Measurements from ENCODE around the gene SVOPL. TPM values are rescaled to one million over a fixed set of nuclear protein-coding genes. Genes with fewer than 3 reads are reported as not detected.
"Not testable (repeated sequence)": the region's sequence is repeated elsewhere in the genome, so short reads cannot be mapped to it uniquely, and the experiment has no call there.

Gene SVOPL
- total RNA-seq, 2 donors from 2014 or later: 0.58 to 0.62 TPM

DNA sequence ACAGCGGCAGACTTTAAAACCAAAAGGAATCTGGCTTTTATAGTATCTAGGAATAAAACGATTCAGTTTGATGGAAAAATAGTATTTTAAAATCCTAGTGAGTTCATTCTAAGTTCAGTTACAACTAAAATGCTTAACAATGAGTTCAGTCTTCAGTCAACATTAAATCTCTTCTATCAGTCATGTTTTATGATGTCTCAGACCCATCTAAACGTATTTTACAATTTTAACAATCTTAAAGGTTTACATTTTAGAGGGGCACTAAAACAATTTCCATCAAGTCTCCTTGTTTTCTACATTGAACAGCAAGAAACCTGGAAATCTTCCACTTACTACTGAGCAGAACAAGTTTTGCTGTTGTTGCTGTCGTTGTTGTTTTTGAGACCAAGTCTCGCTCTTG, 10.0 kb downstream of the SVOPL start:
- TF ChIP-seq, protein P1, sequence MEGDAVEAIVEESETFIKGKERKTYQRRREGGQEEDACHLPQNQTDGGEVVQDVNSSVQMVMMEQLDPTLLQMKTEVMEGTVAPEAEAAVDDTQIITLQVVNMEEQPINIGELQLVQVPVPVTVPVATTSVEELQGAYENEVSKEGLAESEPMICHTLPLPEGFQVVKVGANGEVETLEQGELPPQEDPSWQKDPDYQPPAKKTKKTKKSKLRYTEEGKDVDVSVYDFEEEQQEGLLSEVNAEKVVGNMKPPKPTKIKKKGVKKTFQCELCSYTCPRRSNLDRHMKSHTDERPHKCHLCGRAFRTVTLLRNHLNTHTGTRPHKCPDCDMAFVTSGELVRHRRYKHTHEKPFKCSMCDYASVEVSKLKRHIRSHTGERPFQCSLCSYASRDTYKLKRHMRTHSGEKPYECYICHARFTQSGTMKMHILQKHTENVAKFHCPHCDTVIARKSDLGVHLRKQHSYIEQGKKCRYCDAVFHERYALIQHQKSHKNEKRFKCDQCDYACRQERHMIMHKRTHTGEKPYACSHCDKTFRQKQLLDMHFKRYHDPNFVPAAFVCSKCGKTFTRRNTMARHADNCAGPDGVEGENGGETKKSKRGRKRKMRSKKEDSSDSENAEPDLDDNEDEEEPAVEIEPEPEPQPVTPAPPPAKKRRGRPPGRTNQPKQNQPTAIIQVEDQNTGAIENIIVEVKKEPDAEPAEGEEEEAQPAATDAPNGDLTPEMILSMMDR (IDR thresholded peaks at IDR 0.05): no peak
- H3K9ac ChIP-seq (ENCODE audit: low read depth in 2 of 2, low read length in 2 of 2): no peak overlapping the region
- no peaks in the 10 kb centered on the region for H3K9me3 ChIP-seq
- H3K27ac ChIP-seq: no peak overlapping the region
- H3K36me3 ChIP-seq: no peaks in the 10 kb centered on the region
- no peaks in the 10 kb centered on the region for H3K4me1 ChIP-seq
- DNase-seq: no peak
- H3K27me3 ChIP-seq: no peaks in the 10 kb centered on the region
- H3K4me3 ChIP-seq: no peak overlapping the region
- intact Hi-C loops (cut with DNase I): no loop called here

DNA sequence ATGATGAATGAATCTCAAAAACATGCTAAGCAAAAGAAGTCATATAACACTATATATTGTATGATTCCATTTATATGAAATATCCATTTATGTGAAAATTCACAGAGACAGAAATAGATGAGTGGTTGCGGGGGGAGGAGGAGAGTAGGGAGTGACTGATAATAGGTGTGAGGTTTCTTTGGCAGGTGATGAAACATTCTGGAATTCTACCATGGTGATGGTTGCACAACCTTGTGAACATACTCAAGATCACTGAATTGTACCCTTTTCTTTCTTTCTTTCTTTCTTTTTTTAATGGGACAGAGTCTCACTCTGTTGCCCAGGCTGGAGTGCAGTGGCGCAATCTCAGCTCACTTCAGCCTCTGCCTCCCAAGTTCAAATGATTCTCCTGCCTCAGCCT, 10.7 kb downstream of the SVOPL start:
- H3K27me3 ChIP-seq: no peaks in the 10 kb centered on the region
- intact Hi-C loops (cut with DNase I): no loop called here
- no peak overlapping the region for H3K4me3 ChIP-seq
- H3K9ac ChIP-seq (ENCODE audit: low read depth in 2 of 2, low read length in 2 of 2): no peak overlapping the region
- no peak overlapping the region for H3K27ac ChIP-seq
- H3K9me3 ChIP-seq: no peaks in the 10 kb centered on the region
- DNase-seq: no peak
- H3K36me3 ChIP-seq: no peaks in the 10 kb centered on the region
- TF ChIP-seq, protein P1 (IDR thresholded peaks at IDR 0.05): no peak
- H3K4me1 ChIP-seq: no peaks in the 10 kb centered on the region

DNA sequence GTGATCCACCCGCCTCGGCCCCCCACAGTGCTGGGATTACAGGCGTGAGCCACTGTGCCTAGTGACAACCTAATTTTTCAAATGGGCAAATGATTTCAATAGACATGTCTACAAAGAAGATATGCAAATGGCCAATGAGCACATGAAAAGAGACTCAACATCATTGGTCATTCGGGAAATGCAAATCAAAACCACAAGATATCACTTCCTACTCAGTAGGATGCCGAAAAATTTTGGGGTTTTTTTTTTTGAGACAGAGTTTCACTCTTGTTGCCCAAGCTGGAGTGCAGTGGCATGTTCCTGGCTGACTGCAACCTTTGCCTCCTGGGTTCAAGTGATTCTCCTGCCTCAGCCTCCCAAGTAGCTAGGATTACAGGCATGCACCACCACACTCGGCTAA, 13.1 kb downstream of the SVOPL start:
- DNase-seq; H3K9ac ChIP-seq (ENCODE audit: low read depth in 2 of 2, low read length in 2 of 2); H3K27ac ChIP-seq; H3K36me3 ChIP-seq; intact Hi-C loops (cut with DNase I); H3K4me1 ChIP-seq; H3K4me3 ChIP-seq; H3K9me3 ChIP-seq; H3K27me3 ChIP-seq: not testable (repeated sequence)

DNA sequence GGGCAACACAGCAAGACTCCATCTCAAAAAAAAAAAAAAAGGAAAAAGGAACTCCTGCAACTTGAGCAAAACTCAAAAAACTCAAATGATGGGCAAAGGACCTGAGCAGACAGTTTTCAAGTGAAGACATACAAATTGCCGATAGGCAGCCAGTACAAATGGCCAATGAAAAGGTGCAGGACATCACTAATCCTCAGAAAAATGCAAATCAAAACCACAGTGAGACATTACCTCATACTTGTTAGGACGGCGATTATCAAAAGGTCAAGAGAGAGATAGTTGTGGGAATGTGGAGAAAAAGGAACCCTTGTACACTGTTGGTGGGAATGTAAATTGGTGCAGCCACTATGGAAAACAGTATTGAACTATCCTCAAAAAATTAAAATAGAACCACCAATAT, 16.8 kb downstream of the SVOPL start:
- TF ChIP-seq, protein P1 (IDR thresholded peaks at IDR 0.05): no peak
- Histone ChIP-seq H3K27ac (no peak overlapping the region), H3K4me3 (no peak overlapping the region), H3K9ac (ENCODE audit: low read depth in 2 of 2, low read length in 2 of 2) (no peak overlapping the region), H3K27me3 (no peaks in the 10 kb centered on the region), H3K4me1 (no peaks in the 10 kb centered on the region), H3K36me3 (no peaks in the 10 kb centered on the region), H3K9me3 (no peaks in the 10 kb centered on the region)
- intact Hi-C loops (cut with DNase I): no loop called here
- no peak for DNase-seq

DNA sequence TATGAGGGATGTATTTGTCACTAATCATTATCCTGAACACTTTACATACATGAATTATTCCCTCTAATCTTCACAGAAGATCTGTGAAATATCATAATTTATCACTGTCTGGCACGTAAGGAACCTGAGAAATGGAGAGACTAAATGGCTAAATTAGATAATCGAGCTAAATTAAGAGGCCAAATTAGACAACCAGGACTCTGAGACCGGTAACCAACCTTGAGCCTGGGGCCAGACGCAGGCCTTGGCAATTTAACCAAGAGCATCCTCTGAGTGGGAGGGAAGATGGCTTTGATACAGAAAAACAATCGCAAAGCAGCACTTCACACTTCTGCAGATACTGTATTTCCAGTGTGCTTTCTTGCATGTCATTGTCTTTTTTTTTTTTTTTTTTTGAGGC, 21.4 kb downstream of the SVOPL start:
- Histone ChIP-seq H3K4me3 (no peak overlapping the region), H3K9ac (ENCODE audit: low read depth in 2 of 2, low read length in 2 of 2) (no peak overlapping the region), H3K27me3 (no peaks in the 10 kb centered on the region), H3K36me3 (no peaks in the 10 kb centered on the region), H3K9me3 (no peaks in the 10 kb centered on the region), H3K4me1 (no peaks in the 10 kb centered on the region), H3K27ac (no peak overlapping the region)
- intact Hi-C loops (cut with DNase I): no loop called here
- DNase-seq: no peak
- TF ChIP-seq, protein P1 (IDR thresholded peaks at IDR 0.05): no peak

DNA sequence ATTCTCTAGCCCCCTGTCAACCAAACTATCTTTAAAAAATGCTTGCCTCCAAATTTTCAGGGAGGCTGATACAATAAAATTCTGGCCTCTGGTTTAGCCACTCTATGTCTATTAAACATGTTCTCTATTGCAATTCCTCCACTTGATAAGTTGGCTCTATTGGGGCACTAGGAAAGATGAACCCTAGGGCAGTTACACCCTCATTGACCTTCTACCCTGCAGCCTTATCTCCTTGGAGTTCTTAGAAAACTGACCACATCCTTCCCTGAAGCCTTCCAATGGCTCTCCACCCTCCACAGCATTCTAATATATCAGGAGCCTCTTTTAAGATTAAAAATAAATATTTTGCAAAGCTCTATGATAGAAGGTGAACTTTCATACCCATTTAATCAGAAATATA, 30.6 kb downstream of the SVOPL start:
- Histone ChIP-seq H3K4me3 (no peak overlapping the region), H3K36me3 (no peaks in the 10 kb centered on the region), H3K27me3 (no peaks in the 10 kb centered on the region), H3K4me1 (no peaks in the 10 kb centered on the region), H3K9me3 (no peaks in the 10 kb centered on the region), H3K9ac (ENCODE audit: low read depth in 2 of 2, low read length in 2 of 2) (no peak overlapping the region), H3K27ac (no peak overlapping the region)
- intact Hi-C loops (cut with DNase I): no loop called here
- DNase-seq: no peak
- TF ChIP-seq, protein P1 (IDR thresholded peaks at IDR 0.05): no peak

All from colonic mucosa (tissue), 4 donors.